ENCODE measurements around the gene KIF13A.
"Not testable (repeated sequence)": the region's sequence is repeated elsewhere in the genome, so short reads cannot be mapped to it uniquely, and the experiment has no call there.

Gene KIF13A

DNA sequence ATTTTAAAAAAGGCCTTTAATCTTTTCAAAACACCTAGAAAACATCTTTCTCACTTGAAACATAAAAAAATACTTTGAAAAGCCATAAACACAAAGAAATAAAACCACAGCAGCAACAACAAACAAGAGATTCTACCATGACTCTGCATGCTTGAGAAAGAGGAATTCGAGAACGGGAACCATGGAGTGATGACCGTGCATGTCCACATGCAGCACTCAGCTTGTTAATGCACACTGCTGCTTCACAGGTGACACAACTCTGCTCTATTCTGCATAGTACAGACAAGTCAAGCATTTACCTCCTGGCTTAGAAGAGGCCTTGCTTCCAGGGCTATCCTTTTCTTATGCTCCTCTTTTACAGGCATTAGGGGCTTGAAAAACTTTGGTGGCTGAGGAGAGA lies 215.8 kb downstream of the KIF13A start:
- no peak for FAIRE-seq

DNA sequence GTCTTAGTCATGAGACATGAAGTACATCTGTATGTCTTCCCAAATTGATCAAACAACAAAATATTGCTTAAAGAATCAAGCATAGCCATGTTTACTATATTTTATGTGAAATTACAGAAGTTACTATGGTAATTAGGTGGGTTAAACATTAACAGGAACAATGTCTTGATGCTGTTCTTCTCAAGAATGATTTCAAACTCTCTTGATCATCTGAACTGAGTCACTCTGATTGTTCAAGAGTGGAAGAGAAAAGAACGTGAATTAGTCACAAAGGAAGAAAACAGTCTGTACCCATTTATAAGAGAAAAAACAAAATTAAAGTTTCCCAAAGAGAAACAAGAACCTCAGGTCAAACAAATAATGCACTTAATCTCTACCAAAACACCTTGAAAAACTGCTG lies 218.6 kb downstream of the KIF13A start:
- FAIRE-seq: no peak

DNA sequence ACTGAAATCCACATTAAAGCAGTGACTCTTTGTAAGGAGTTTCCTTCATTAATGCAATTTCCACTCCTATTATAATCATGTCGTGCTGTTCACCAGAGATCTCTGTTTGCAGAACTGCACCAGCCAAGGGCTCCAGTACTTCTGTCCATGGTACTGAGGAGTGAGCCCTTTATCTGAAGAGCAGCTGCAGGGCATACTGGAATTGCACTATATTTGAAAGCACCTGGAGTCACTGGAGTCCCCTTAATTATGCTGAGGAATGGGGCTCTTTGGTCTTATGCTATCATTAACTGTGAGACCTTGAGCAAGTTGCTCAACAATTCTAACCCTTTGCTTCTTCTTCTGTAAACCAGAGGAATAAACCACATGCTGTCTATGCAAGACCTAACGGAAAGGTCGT lies 219.0 kb downstream of the KIF13A start:
- no peak for FAIRE-seq

DNA sequence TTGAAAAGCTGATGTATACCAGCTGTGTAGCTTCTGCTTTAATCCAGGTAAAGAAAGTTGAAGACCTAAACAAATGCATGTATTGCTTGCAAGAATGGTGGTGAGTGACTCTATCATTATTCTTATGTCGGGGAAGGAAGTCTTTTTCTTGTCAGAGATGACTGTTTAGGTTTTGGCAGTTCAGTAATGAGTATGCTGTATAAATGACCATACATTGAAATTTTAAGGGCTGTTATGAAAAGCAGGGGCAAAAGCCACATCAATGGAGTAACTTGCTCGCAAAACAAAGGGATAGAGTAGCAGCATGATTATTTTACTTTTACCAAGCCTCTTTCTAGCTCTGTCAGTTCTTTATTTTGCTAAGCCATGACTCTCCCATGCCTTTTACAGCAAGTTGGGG lies 224.8 kb downstream of the KIF13A start:
- FAIRE-seq: no peak

DNA sequence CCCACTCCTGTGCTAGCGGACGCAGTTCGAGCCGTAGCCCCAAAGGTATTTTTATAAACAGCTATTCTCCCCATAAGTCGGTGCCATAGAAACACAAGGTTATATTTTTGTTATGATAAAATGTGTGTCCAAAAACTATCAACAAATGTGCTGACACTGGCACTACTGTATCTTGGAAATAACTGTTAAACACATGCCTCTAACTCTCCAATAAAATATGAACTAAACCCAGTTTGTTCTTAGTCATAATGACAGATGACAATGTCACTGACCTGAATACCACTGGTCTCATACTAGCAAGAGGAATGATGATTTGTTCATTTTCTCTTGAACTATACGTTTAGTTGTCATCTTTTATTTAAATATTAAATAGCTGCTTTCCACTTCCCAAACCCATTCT lies 229.3 kb downstream of the KIF13A start:
- no peak for FAIRE-seq

DNA sequence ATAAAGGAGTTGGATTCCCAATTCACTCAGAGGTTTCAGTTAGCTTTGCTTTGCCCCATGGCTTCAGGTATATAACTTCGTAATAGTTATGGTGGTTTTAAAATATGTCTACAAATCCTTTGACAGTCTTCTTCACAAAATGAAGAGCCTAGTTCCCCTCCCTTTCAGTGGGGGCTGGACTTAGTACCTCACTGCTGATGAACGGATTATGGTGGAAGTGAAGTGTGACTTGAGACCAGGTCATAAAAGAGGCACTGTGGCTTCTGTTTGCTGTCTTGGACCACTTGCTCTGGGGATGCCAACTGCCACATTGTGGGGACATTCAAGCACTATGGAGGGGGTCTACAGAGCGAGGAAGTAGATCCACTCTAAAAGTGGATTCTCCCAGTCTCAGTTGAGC lies 233.2 kb downstream of the KIF13A start:
- FAIRE-seq: no peak

DNA sequence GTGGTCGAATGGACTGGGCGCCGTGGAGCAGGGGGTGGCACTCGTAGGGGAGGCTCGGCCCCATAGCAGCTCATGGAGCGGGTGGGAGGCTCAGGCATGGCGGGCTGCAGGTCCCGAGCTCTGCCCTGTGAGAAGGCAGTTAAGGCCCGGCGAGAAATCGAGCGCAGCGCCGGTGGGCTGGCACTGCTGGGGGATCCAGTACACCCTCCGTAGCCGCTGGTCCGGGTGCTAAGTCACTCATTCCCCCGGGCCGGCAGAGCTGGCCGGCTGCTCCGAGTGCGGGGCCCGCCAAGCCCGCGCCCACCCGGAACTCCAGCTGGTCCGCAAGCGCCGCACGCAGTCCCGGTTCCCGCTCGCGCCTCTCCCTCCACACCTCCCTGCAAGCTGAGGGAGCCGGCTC lies 242.1 kb downstream of the KIF13A start:
- not testable (repeated sequence) for FAIRE-seq

DNA sequence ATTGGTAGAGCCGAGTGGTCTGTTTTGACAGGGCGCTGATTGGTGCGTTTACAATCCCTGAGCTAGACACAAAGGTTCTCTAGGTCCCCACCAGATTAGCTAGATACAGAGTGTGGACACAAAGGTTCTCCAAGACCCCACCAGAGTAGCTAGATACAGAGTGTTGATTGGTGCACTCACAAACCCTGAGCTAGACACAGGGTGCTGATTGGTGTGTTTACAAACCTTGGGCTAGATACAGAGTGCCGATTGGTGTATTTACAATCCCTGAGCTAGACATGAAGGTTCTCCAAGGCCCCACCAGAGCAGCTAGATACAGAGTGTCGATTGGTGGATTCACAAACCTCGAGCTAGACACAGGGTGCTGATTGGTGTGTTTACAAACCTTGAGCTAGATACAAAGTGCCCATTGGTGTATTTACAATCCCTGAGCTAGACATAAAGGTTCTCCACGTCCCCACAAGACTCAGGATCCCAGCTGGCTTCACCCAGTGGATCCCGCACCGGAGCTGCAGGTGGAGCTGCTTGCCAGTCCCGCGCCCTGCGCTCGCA lies 242.6 kb downstream of the KIF13A start:
- not testable (repeated sequence) for FAIRE-seq

DNA sequence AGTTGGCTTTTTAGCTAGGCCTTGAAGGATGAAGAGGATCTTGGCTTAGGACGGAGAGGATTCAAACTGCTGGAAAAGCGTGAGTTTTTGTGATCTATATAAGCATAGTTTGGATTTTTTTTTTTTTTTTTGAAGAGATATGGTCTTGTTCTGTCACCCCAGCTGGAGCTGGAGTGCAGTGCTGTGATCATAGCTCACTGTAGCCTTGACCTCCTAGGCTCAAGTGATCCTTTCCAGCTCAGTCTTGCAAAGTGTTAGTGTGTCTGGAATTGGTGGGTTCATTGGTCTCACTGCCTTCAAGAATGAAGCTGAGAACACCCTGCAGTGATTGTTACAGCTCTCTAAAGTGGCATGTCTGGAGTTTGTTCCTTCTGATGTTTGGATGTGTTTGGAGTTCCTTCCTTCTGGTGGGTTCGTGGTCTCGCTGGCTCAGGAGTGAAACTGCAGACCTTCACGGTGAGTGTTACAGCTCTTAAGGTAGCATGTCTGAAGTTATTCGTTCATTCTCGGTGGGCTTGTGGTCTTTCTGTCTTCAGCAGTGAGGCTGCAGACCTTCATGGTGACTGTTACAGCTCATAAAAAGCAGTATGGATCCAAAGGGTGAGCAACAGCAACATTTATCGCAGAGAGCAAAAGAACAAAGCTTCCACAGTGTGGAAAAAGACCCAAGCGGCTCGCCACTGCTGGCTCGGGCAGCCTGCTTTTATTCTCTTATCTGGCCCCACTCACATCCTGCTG lies 243.2 kb downstream of the KIF13A start:
- no peak for FAIRE-seq

DNA sequence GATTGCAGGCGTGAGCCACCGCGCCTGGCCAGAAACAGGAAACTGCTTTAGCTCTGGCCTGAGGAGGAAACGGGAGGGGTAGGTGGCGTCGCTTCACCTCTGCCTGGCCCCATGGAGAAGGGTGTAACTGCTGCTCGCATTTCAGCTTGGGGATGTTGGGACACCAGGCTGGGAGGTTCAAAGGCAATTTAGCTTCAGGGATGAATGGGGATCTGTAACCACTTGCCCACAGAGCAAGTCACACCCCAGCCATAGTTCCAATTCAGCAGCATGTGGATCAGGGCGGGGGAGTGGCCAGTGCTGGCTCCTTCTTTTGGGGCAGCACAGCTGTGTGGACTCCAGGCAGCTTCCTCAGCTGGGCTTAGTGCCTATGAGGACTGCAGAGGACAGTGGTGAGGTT lies 245.9 kb downstream of the KIF13A start:
- FAIRE-seq: no peak

DNA sequence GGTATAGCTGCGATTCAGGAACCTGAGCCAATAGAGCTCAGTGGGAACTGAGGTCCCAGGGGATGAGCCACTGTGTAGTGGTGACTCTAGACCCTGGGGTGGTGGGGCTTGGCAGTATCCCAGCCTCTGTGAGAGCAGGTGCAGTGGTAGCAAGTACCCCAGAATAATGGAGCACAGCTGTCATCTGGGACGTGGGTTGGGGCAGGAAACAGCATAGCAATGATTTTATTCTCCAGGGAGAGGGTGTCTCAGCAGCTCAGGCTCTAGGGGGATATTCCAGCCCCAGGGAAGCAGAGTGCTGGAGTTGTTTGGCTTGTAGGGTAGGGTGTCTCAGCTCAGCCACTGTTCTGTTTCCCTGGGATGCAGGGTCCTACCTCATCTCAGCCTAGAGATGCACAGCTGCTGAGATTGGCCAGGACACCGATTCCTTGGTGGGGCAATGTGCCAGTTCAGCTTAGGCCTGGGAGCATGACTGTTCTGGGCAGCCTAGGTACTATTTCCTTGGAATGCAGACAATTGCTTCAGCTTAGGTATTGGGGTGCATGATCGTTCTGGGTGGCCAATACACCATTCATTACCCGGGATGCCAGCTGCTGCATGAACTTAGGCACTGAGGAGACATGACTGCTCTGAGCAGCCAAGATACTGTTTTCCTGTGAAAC lies 246.7 kb downstream of the KIF13A start:
- FAIRE-seq: no peak

DNA sequence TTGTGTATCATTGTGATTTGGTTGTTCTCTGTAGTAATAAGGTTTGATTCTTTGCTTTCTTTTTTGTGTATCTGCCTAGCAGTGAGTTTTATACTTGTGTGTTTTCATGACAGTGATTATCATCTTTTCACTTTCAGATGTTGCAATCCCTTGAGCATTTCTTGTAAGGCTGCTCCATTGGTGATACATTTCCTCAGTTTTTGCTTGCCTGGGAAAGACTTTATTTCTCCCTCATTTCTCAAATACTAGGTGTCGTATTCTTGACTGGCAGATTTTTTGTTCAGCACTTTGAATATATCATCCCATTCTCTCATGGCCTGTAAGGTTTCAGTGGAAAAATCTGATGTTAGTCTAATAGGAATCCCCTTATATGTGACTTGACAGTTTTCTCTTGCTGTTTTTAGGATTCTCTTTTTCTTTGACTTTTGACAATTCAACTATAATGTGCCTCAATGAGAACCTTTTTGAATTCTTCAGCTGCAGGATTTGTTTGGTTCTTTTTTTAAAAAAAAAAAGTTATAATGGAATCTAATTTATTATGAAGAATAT lies 249.7 kb downstream of the KIF13A start:
- FAIRE-seq: no peak

DNA sequence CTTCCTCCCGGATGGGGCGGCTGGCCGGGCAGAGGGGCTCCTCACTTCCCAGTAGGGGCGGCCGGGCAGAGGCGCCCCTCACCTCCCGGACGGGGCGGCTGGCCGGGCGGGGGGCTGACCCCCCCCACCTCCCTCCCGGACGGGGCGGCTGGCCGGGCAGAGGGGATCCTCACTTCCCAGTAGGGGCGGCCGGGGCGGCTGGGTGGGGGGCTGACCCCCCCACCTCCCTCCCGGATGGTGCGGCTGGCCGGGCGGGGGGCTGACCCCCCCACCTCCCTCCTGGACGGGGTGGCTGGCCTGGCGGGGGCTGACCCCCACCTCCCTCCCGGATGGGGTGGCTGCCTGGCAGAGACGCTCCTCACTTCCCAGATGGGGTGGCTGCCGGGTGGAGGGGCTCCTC lies 252.1 kb downstream of the KIF13A start:
- not testable (repeated sequence) for FAIRE-seq

DNA sequence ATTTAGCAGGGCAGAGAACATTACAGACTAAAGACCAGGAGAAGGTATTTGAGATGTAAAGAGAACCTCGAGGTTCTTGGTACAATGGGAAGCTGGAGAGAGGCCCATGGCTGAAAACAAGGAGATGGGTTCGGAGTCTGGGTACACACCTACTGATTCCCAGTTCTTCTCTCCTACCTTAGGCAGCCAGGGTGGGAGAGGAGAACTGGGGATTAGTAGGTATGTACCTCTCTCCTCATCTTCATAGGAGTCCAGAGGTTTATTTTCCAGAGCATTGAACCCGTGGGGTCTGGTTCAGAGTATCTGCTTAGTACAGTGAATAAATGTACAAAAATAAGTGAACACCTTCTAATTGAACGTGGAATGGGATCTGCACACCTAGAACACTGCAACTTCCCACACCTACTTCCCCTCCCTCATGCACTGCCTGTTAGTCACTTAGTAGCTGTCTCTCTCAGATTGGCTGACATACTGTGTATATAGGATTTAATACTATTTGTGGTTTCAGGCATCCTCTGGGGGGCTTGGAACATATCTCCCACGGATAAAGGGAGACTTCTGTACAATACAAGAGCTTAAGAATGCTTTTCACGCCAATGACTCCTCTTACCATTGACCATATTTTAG lies 257.2 kb downstream of the KIF13A start:
- no peak for FAIRE-seq

DNA sequence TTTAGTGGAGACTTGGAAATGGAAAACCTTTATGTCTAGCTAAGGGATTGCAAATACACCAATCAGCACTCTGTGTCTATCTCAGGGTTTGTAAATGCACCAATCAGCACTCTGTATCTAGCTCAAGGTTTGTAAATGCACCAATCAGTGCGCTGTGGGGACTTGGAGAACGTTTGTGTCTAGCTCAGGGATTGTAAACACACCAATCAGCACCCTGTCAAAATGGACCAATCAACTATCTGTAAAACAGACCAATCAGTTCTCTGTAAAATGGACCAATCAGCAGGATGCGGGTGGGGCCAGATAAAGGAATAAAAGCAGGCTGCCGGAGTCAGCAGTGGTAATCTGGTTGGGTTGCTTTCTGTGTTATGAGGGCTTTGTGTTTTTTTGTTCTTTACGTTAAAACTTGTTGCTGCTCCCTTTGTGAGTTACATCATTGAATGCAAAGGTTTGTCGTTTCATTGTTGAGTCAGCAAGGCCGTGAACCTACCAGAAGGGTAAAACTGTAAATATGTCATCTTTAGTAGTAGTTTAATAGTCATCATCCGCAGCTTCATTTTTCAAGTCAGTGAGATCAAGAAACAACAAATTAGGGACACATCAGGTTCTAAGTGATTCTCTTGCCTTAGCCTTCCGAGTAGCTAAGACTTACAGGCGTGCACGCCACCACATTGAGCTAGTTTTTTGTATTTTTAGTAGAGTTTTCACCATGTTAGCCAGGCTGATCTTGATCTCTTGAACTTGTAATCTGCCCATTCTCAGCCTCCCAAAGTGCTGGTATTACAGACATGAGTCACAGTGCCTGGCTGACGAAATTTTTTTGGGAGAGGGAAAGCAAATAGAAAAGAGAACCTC lies 258.0 kb downstream of the KIF13A start:
- no peak for FAIRE-seq

DNA sequence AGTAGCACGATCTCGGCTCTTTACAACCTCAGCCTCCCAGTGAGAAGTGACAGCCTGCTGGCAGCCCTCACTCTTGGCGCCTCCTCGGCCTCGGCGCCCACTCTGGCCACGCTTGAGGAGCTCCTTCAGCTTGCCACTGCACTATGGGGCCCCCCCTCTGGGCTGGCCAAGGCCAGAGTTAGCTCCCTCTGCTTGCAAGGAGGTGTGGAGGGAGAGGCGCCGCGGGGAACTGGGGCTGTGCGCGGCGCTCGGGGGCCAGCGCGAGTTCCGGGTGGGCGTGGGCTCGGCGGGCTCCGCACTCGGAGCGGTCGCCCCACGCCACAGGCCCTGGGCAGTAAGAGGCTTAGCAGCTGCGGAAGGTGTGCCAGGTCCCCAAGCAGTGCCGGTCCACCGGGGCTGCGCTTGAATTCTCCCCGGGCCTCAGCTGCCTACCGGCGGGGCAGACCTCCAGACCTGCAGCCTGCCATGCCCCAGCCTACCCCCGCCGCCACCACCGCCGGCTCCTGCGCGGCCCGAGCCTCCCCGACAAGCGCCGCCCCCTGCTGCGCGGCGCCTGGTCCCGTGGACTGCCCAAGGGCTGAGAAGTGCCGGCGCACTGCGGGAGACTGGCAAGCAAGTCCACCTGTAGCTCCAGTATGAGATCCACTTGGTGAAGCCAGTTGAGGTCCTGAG lies 258.7 kb downstream of the KIF13A start:
- no peak for FAIRE-seq

DNA sequence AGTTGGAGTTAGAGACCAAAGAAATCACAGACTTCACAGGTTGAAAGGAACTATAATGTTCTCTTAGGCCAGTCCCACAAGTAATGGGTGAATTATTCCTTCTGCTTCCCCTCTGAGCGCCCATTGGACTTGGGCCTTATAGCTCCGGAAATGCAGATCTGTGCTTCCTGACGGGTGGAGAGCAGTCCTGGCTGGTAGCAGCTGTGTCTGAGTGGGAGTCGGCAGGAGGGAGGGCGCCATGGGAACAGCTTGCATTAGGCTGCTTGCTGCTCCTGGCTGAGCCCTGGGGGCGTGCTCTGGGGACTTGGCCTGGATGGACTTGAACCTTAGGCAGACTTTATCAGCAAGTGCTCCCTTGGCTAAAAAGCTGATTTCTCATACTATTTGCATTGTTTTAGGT lies 262.4 kb downstream of the KIF13A start:
- FAIRE-seq: no peak

DNA sequence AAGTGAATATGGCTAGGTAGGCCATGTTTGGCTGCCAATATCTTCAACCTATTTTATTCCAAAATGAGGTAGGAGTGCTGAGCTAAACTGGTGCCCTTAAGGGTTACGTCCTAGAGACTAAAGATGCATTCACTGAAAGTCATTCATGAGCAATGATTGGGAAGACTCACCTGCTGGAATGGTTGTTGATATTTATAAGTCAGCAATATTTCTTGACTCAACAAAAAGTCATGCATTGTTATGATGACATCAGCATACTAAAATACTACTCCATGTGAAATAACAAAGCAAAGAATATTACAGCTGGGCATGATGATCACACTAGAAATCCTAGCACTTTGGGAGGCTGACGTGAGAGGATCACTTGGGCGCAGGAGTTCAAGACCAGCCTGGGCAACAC lies 263.1 kb downstream of the KIF13A start:
- no peak for FAIRE-seq

DNA sequence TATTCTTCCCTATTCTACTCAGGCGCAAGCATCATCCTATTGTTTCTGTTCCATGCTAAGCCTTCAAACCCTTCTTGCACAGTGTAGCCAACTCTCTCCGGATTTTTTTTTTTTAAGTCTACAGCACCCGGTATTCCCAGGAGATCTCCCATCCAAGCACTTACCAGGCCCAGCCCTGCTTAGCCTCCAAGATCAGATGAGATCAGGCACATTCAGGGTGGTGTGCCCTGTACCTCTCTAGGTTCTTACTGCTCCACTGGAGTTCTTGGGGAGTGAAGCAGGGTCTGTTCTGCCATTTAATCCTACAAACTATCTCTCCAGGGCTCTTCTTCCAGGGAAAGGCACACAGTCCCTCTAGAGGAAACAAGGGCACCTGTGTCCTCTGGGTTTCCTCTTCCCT lies 265.8 kb downstream of the KIF13A start:
- no peak for FAIRE-seq

DNA sequence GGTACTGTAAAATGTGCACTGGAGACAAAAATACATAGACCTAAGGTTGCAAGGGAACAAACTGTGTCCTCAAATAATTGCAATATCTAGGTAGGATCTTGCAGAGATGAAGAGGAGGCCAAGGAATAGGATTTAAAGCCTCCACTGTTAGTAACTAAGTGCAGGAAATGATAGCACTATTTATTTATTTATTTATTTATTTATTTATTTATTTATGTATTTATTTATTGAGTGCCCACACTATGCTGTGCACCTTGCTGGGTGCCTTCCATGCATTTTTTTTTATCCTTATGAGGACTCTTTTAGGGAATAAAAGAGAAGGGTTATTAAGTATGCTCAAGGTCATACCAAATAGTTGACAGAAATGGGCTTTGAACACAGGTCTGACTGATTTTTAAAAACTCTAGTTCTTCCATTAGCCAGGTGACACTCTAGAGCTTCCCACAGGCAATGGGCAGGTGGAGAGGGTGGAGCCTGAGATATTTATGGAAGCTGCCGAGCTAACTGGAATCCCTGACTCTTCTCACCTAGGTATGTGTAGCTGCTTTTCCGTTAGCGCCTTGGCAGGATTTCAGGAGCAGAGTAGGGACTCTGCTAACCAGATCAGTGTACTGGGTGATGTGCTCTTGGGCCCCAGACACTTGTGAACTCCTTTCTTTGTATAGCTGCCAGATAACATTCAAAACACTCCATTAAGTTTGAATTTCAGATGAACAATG lies 268.0 kb downstream of the KIF13A start:
- no peak for FAIRE-seq

DNA sequence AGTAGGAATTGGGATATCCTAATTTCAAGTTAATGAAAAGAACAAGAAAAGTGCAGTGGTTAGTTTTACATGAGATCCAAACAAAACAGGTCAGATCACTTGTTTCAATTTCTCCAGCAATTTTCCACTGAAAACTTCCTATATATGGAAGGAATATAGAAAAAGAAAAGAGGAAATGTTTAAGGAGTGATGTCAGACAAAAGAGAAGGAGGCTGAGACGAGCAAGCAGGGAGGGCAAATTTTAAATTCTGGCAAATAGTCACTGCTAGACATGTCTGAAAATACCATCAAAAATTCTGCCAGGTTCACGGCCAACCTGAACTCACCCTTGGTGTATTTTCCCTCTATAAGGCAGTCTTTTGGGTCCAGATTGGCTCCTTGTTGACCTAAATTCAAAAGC lies 271.2 kb downstream of the KIF13A start:
- no peak for FAIRE-seq
